ENCODE results near the gene ASCL3. TPM values are rescaled to one million over a fixed set of nuclear protein-coding genes. Genes with fewer than 3 reads are reported as not detected.

The ASCL3 gene
- polyA plus RNA-seq, 1 donor (not counting 4 experiments of a cell fraction or from before 2014, with no cell fraction given), result not detected

DNA sequence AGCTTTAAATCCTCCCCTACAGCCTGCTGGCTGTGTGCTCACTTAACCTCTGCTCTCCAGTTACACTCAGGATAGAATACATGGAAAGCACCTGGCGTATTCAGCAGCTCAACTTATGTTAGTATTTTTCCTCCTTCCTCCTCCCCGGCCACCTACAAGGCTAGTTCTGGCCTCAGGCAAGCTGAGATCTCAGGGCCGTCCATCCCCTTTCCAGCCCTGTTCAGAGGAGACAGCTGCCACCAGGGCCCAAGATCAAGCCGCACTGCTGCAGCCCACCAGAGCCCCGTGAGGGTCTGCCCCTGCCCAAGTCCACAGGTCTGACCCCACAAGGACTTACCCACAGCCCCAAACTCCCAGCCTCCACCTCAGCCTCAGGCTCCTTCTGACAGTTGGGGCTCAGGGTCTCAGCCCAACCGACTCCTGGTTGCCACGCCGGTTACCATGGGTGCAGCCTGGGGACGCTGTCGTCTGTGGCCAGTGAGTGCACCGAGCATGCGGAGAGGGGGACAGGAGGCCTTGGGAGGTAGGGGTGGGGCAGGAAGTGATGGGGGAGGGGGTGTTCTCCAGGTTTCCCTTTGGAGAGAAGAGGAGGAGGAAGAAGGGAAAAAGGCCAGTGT lies 10.1 kb downstream of the ASCL3 start, which contains the start of gene C11orf16:
Gene C11orf16, minus strand, starts transcription at position 384 of the 617 bp plus-strand sequence. CDS start 639 bp downstream, outside the sequence.
- H3K9ac ChIP-seq (ENCODE audit: control insufficient read depth, extremely low read depth, insufficient read depth, low read length), result no peak within 1 kb of the TSS
- no peak for DNase-seq (ENCODE audit: low read depth, low spot score)
- H3K4me2 ChIP-seq (ENCODE audit: control insufficient read depth, extremely low read depth, insufficient read depth, low read depth, low read length), result no peak within 1 kb of the TSS
- no peak within 1 kb of the TSS for H2AFZ ChIP-seq (ENCODE audit: control insufficient read depth, low read length)
- no peak for FAIRE-seq
- no peaks in the 10 kb centered on the region for H3K27me3 ChIP-seq (ENCODE audit: control insufficient read depth, extremely low read depth, insufficient read depth, low read length)
- no peaks in the 10 kb centered on the region for H4K20me1 ChIP-seq (ENCODE audit: control insufficient read depth, extremely low read depth, insufficient read depth, low read length)
- H3K4me1 ChIP-seq (ENCODE audit: control insufficient read depth, extremely low read depth, insufficient read depth, low read length), result peaks cover 23% of the 10 kb centered on the region
- H3K27ac ChIP-seq (ENCODE audit: control insufficient read depth, insufficient read depth, low read length), result no peak within 1 kb of the TSS
- dilution Hi-C loops (cut with MboI; ENCODE audit: extremely low pct_ligation_motif_present, low sequenced_read_pairs), result no loop called here
- no peaks in the 10 kb centered on the region for H3K79me2 ChIP-seq (ENCODE audit: control insufficient read depth, insufficient read depth, low read length)
- no peaks in the 10 kb centered on the region for H3K9me1 ChIP-seq (ENCODE audit: control insufficient read depth, extremely low read depth, insufficient read depth, low read length)
- H3K9me3 ChIP-seq (ENCODE audit: control insufficient read depth, low read depth, low read length), result no peaks in the 10 kb centered on the region
- H3K4me3 ChIP-seq (ENCODE audit: control insufficient read depth in 2 of 3, extremely low read depth in 1 of 3, insufficient read depth in 2 of 3, low read depth in 1 of 3, low read length in 3 of 3), result no peak within 1 kb of the TSS
- H3K36me3 ChIP-seq (ENCODE audit: control insufficient read depth in 2 of 2, extremely low read depth in 1 of 2, insufficient read depth in 2 of 2, low read length in 2 of 2), result no peaks in the 10 kb centered on the region
- TF ChIP-seq EZH2 (IDR thresholded peaks at IDR 0.05; ENCODE audit: low read length), result no peak
- TF ChIP-seq, protein P1, sequence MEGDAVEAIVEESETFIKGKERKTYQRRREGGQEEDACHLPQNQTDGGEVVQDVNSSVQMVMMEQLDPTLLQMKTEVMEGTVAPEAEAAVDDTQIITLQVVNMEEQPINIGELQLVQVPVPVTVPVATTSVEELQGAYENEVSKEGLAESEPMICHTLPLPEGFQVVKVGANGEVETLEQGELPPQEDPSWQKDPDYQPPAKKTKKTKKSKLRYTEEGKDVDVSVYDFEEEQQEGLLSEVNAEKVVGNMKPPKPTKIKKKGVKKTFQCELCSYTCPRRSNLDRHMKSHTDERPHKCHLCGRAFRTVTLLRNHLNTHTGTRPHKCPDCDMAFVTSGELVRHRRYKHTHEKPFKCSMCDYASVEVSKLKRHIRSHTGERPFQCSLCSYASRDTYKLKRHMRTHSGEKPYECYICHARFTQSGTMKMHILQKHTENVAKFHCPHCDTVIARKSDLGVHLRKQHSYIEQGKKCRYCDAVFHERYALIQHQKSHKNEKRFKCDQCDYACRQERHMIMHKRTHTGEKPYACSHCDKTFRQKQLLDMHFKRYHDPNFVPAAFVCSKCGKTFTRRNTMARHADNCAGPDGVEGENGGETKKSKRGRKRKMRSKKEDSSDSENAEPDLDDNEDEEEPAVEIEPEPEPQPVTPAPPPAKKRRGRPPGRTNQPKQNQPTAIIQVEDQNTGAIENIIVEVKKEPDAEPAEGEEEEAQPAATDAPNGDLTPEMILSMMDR (optimal IDR thresholded peaks at IDR 0.05 in 1 of 3, IDR thresholded peaks at IDR 0.05 in 1 of 3, conservative IDR thresholded peaks at IDR 0.05 in 1 of 3; ENCODE audit: extremely low read depth in 1 of 3, insufficient read depth in 2 of 3, low read length in 3 of 3), result no peak

DNA sequence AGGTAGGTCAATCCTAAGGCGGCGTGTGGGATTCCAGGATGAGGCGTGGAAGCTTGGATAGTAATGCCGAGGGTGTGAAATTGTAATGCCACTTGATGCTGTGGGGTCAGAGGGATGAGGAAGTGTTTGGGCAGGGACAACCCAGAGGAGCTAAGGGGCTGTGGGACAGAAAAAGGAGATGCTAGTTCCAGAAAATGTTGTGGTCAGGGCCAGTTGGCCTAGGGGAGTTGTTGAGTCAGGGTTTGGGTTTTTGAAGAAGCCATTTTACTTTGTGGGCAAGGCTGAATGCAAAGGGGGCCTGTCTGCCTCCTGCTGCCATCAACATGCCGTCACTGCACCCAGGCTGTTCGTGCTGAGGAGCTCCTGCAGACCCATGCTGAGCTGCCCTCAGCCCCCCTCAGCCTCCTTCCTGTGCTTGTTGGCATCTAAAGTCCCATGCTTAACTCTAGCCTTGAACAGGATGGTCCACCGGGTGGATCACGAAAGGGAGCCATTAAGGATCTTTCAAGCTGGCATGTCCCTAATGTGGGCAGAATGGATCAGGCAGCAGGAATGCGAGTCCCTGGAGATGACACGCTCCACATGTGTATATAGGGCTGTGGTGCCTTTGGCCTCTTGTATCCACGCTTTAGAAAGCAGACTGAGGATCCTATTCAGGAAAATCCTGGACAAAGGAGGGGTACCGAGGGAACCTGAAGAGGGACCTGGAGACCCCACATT lies 12.2 kb downstream of the ASCL3 start:
- H3K4me3 ChIP-seq (ENCODE audit: control insufficient read depth in 2 of 3, extremely low read depth in 1 of 3, insufficient read depth in 2 of 3, low read depth in 1 of 3, low read length in 3 of 3), result no peak overlapping the region
- TF ChIP-seq, protein P1 (optimal IDR thresholded peaks at IDR 0.05 in 1 of 3, IDR thresholded peaks at IDR 0.05 in 1 of 3, conservative IDR thresholded peaks at IDR 0.05 in 1 of 3; ENCODE audit: extremely low read depth in 1 of 3, insufficient read depth in 2 of 3, low read length in 3 of 3), result no peak
- no peak for TF ChIP-seq EZH2 (IDR thresholded peaks at IDR 0.05; ENCODE audit: low read length)
- H3K79me2 ChIP-seq (ENCODE audit: control insufficient read depth, insufficient read depth, low read length), result no peaks in the 10 kb centered on the region
- DNase-seq (ENCODE audit: low read depth, low spot score) (no peak), FAIRE-seq (no peak)
- H3K9me3 ChIP-seq (ENCODE audit: control insufficient read depth, low read depth, low read length), result no peaks in the 10 kb centered on the region
- H3K27me3 ChIP-seq (ENCODE audit: control insufficient read depth, extremely low read depth, insufficient read depth, low read length), result no peaks in the 10 kb centered on the region
- peaks cover 23% of the 10 kb centered on the region for H3K4me1 ChIP-seq (ENCODE audit: control insufficient read depth, extremely low read depth, insufficient read depth, low read length)
- no peaks in the 10 kb centered on the region for H3K9me1 ChIP-seq (ENCODE audit: control insufficient read depth, extremely low read depth, insufficient read depth, low read length)
- dilution Hi-C loops (cut with MboI; ENCODE audit: extremely low pct_ligation_motif_present, low sequenced_read_pairs), result no loop called here
- no peak overlapping the region for H3K27ac ChIP-seq (ENCODE audit: control insufficient read depth, insufficient read depth, low read length)
- no peaks in the 10 kb centered on the region for H4K20me1 ChIP-seq (ENCODE audit: control insufficient read depth, extremely low read depth, insufficient read depth, low read length)
- no peak overlapping the region for H2AFZ ChIP-seq (ENCODE audit: control insufficient read depth, low read length)
- H3K9ac ChIP-seq (ENCODE audit: control insufficient read depth, extremely low read depth, insufficient read depth, low read length), result no peak overlapping the region
- H3K36me3 ChIP-seq (ENCODE audit: control insufficient read depth in 2 of 2, extremely low read depth in 1 of 2, insufficient read depth in 2 of 2, low read length in 2 of 2), result no peaks in the 10 kb centered on the region
- no peak overlapping the region for H3K4me2 ChIP-seq (ENCODE audit: control insufficient read depth, extremely low read depth, insufficient read depth, low read depth, low read length)

All from keratinocyte (primary cell).